ENCODE data around the gene KLK3.
A peak's percentile ranks its signal among the peaks of the same experiment; 100 is the strongest.

KLK3 gene

DNA sequence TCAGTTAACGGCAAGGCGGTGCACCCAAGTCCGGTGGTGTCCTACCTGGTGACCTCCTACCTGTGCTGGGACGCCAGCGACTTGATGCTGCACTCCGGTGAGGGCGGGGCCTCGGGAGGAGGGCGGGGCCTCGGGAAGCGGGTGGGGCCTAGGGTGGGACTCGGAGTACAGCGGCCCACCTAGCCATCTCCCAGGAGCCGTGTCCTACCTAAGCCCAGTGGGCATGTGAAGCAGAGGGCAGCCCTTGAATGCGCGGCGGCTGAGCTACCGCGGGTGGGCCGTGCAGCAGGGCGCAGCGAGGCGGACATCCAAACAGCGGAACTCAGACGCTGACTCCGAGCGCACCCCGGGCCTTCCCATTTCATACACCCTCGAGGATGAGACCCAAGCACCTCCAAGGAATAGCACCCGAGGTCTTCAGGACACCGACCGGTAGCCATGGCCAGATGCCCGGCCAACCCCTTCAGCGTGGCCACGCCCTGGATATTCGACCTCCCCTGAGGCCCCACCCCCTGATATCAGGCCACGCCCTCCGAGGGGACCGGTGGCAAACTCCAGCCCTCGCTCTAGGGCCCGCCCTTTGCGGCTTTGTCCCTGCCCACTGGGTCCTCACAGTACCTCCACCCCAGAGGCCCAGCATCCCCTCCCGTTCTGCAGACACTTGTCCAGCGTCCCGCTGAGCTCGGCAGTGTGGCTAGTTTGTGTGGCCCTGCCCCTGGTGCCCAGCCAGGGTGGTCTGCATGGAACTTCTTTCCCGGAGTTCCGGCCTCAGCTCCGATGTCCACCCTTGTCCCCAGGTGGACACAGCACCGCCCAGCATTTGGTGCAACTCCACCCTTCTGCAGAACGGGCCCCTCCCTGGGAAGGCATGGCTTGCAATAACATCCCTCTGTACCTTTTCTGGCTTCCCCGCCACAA is 36.5 kb upstream of the KLK3 start:
- Histone ChIP-seq H3K9me3 (ENCODE audit: severe bottlenecking) (peaks cover 8% of the 10 kb centered on the region), H3K27me3 (ENCODE audit: insufficient read depth, low read depth, severe bottlenecking) (no peaks in the 10 kb centered on the region), H3K27ac (no peak overlapping the region), H3K36me3 (no peaks in the 10 kb centered on the region), H3K4me3 (ENCODE audit: low read depth, low read length) (no peak overlapping the region)
- no peak for DNase-seq
- TF ChIP-seq, protein P1, sequence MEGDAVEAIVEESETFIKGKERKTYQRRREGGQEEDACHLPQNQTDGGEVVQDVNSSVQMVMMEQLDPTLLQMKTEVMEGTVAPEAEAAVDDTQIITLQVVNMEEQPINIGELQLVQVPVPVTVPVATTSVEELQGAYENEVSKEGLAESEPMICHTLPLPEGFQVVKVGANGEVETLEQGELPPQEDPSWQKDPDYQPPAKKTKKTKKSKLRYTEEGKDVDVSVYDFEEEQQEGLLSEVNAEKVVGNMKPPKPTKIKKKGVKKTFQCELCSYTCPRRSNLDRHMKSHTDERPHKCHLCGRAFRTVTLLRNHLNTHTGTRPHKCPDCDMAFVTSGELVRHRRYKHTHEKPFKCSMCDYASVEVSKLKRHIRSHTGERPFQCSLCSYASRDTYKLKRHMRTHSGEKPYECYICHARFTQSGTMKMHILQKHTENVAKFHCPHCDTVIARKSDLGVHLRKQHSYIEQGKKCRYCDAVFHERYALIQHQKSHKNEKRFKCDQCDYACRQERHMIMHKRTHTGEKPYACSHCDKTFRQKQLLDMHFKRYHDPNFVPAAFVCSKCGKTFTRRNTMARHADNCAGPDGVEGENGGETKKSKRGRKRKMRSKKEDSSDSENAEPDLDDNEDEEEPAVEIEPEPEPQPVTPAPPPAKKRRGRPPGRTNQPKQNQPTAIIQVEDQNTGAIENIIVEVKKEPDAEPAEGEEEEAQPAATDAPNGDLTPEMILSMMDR (IDR thresholded peaks at IDR 0.05; ENCODE audit: low read depth, low read length) = no peak

DNA sequence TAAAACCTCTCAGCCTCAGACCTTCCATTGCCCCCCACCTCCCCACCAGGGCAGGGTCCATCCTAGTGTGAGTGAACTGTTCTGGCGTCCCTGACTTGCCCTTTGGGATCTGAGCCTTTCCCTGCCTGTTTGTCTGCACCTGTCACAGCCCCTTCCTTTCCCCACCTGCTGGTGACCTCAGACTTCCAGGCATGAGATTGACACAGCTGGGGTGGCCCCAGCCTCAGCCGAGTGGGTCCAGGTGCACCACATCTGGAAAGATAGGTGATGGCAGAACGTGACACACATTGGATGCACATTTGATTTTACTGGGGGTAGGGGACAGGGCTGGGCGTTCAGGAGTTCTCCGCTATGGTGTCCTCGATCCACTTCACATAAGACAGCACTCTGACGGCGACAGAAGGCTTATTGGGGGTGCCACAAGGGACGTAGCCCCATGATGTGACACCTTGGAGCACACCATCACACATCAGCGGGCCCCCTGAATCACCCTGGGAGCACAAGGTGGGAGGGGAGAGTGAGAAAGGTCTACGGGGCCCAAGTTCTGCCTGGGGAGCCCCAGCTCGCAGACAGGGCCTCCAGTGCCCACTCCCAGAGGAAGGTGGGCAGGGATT is 35.7 kb upstream of the KLK3 start:
- Histone ChIP-seq H3K9me3 (ENCODE audit: severe bottlenecking) (peaks cover 8% of the 10 kb centered on the region), H3K27me3 (ENCODE audit: insufficient read depth, low read depth, severe bottlenecking) (peaks cover under 1% of the 10 kb centered on the region), H3K4me3 (ENCODE audit: low read depth, low read length) (no peak overlapping the region), H3K27ac (no peak overlapping the region), H3K36me3 (no peaks in the 10 kb centered on the region)
- TF ChIP-seq, protein P1 (IDR thresholded peaks at IDR 0.05; ENCODE audit: low read depth, low read length) = no peak
- DNase-seq = no peak

DNA sequence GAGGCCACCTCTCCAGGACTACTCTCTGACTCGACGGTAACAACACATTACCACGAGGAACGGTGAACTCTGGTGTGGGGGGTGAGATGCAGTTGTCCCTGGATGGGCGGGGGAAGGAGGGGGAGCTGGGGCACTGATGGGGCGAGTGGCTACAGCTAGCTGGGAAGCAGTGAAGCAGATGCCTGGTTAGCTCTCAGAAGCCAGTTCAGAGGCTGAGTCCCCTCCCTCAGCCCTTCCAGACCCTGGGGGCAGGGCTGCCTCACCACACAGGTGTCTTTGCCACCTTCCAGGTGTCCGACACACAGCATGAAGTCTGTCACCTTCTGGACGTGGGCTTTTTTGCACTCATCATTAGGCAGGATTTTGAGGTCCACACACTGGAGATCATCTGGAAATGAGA is 35.1 kb upstream of the KLK3 start:
- no peak overlapping the region for H3K27ac ChIP-seq
- peaks cover 8% of the 10 kb centered on the region for H3K9me3 ChIP-seq (ENCODE audit: severe bottlenecking)
- no peak for DNase-seq
- TF ChIP-seq, protein P1 (IDR thresholded peaks at IDR 0.05; ENCODE audit: low read depth, low read length) = no peak
- peaks cover 6% of the 10 kb centered on the region for H3K27me3 ChIP-seq (ENCODE audit: insufficient read depth, low read depth, severe bottlenecking)
- no peak overlapping the region for H3K4me3 ChIP-seq (ENCODE audit: low read depth, low read length)
- H3K36me3 ChIP-seq = no peaks in the 10 kb centered on the region

DNA sequence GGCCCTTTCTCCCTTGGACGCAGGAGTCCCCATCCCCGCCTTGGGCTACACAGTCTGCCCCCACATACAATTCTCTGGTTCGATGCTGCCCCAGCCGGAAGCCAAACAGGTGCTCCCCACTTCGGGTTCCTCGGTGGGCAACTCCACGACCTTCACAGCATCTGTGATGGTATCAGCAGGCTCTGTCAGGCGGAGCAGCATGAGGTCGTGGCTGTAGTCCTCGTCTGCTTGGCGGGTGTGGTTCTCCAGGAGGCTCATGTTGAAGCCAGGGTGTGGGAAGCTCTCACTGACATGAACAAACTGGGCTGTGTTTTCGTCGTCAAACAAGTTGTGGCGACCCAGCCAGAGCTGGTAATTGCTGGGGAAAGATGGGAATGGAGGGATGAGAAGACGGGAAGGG is 34.6 kb upstream of the KLK3 start:
- no peak overlapping the region for H3K4me3 ChIP-seq (ENCODE audit: low read depth, low read length)
- no peaks in the 10 kb centered on the region for H3K36me3 ChIP-seq
- no peak overlapping the region for H3K27ac ChIP-seq
- peaks cover 6% of the 10 kb centered on the region for H3K27me3 ChIP-seq (ENCODE audit: insufficient read depth, low read depth, severe bottlenecking)
- TF ChIP-seq, protein P1 (IDR thresholded peaks at IDR 0.05; ENCODE audit: low read depth, low read length) = no peak
- H3K9me3 ChIP-seq (ENCODE audit: severe bottlenecking) = peaks cover 8% of the 10 kb centered on the region
- DNase-seq = no peak

DNA sequence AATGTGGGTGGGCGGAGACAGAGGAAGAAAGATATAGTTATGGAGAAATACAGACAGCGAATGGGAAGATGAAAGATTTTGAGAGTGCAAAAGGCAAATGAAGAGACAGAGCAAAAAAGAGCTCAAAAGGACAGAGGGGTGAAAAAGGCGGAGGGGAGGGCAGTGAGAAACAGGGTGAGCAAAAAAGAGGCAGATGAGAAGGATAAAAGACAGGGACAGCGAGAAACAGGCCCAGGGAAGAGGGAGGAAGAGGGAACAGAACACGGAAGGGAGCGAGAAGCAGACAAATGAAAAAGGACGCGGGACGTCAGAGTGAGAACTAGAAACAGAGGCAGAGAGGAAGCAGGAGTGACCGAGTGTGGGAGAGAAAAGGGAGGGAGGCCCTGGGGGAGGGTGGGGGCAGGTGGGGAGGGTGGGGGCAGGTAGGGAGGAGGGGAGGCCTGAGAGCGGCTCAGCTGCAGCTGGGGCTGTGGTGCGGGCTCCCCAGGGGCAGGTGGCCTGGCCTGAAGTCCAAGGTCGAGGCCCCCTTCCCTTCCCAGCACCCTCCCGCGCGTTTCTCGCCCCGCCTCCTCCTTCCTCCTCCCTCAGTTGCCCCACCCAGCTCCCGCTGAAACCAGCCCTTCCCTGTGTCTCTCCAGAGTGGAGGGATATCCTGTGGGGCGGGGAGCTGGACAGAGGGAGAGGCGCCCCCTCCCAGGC is 34.0 kb upstream of the KLK3 start:
- Histone ChIP-seq H3K4me3 (ENCODE audit: low read depth, low read length) (peak overlapping the region; percentile 15; the same call in 1 of the 2 replicates), H3K9me3 (ENCODE audit: severe bottlenecking) (peaks cover 2% of the 10 kb centered on the region), H3K27ac (no peak overlapping the region), H3K27me3 (ENCODE audit: insufficient read depth, low read depth, severe bottlenecking) (peaks cover 10% of the 10 kb centered on the region), H3K36me3 (no peaks in the 10 kb centered on the region)
- TF ChIP-seq, protein P1 (IDR thresholded peaks at IDR 0.05; ENCODE audit: low read depth, low read length) = no peak
- peak; percentile 65 for DNase-seq
